ENCODE measurements around the gene AKR1B15.
"Not testable (repeated sequence)": the region's sequence is repeated elsewhere in the genome, so short reads cannot be mapped to it uniquely, and the experiment has no call there.

Gene AKR1B15

DNA sequence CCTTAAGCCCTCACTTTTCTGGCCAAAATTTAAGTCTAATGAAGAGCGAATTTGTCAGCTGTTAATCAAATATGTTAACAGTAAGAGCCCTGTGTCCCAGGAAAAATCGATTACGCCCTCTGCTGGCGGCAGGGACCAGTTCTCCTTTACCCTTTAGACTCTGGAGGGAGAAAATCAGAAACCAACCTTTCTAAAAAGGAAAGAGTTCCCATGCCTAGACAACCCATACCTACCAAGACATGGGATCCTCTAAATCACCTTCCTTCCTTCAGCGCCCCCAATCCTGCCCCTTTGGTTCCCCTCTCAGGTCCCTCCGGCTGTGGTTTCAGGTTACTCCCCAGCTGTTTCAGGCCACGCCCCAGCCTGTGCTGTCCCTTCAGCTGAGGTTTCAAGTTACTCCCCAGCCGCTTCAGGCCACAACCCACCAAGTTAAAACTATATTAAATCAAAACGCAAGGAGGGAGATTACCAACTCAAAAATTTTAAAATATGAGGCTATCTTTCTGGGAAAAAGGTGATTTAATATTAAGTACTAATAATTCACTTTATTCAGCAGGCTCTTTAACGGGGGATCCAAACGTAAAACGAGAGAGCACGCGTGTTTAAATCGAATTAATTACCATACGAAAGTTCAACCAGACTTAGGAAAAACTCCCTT is 1.4 kb upstream of the AKR1B15 start:
- Histone ChIP-seq H3K4me3 (ENCODE audit: low read length) (peak overlapping the region; percentile 85), H3K9ac (ENCODE audit: low read depth, low read length) (peak overlapping the region; percentile 43; the same call in 1 of the 2 replicates), H3K27me3 (ENCODE audit: insufficient read depth, low read length) (no peaks in the 10 kb centered on the region), H3K4me1 (ENCODE audit: insufficient read depth, low read length) (peaks cover 16% of the 10 kb centered on the region; the same call in 1 of the 2 replicates), H3K36me3 (ENCODE audit: insufficient read depth, low read depth, low read length) (no peaks in the 10 kb centered on the region), H3K9me3 (ENCODE audit: insufficient read depth, low read depth, low read length) (no peaks in the 10 kb centered on the region), H3K27ac (ENCODE audit: low read length) (peak overlapping the region; percentile 32)

DNA sequence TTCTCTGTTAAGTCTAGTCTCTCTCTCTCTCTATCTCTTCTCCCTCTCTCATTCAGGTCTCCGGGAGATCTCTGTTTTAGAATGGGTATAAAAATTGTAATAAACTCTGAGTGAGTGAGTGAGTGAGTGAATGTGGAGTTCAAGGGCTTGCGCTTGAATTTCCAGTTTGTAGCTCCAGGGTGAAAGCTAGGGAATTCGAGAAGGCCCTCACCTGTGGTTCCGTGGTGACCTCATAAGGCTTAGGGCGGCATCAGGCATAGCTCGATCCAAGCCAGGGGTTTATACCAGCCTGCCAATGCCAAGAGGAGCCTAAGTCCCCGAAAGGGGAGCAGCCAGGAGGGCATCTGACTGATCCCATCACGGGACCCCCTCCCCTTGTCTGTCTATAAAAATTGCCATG is 456 bp downstream of the AKR1B15 start:
- no peak overlapping the region for H3K9ac ChIP-seq (ENCODE audit: low read depth, low read length)
- H3K4me3 ChIP-seq (ENCODE audit: low read length): no peak overlapping the region
- H3K36me3 ChIP-seq (ENCODE audit: insufficient read depth, low read depth, low read length): no peaks in the 10 kb centered on the region
- H3K9me3 ChIP-seq (ENCODE audit: insufficient read depth, low read depth, low read length): no peaks in the 10 kb centered on the region
- no peaks in the 10 kb centered on the region for H3K27me3 ChIP-seq (ENCODE audit: insufficient read depth, low read length)
- H3K4me1 ChIP-seq (ENCODE audit: insufficient read depth, low read length): peaks cover 16% of the 10 kb centered on the region; the same call in 1 of the 2 replicates
- no peak overlapping the region for H3K27ac ChIP-seq (ENCODE audit: low read length)

DNA sequence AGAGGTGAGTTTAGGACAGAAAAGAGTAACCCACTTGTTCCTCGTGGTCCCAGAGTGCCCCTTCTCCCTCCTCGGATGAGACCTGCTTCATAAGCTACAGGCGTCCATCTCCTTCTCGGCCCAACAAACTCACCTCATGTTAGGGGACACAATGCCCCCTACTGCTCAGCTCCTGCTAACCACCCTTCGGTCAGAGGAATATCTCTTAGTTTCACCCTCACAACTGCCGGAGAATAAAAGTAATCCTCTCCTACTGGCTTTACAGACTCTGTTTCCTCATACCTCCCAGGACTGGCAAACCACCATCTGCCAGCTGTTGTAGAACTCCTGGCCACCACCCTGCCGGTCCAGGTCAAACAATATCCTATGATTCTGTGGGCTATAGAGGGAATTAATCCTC is 3.2 kb downstream of the AKR1B15 start:
- no peak overlapping the region for H3K4me3 ChIP-seq (ENCODE audit: low read length)
- no peak overlapping the region for H3K27ac ChIP-seq (ENCODE audit: low read length)
- no peaks in the 10 kb centered on the region for H3K9me3 ChIP-seq (ENCODE audit: insufficient read depth, low read depth, low read length)
- H3K9ac ChIP-seq (ENCODE audit: low read depth, low read length): no peak overlapping the region
- no peaks in the 10 kb centered on the region for H3K27me3 ChIP-seq (ENCODE audit: insufficient read depth, low read length)
- H3K36me3 ChIP-seq (ENCODE audit: insufficient read depth, low read depth, low read length): no peaks in the 10 kb centered on the region
- peaks cover 9% of the 10 kb centered on the region; the same call in 1 of the 2 replicates for H3K4me1 ChIP-seq (ENCODE audit: insufficient read depth, low read length)

DNA sequence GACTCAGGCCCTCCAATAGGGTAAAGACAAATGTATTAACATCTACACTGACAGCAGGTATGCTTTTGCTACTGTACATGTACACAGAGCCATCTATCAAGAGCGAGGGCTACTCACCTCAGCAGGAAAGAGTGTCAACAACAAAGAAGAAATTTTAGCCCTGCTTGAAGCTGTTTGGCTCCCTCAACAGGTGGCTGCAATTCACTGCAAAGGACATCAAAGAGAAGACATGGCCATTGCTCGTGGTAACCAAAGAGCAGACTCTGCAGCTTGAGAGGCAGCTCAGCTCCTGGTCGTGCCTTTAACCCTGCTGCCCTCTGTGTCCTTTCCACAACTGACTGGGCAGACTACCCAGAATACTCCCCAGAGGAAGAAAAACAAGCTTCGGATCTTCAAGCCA is 5.1 kb downstream of the AKR1B15 start:
- Histone ChIP-seq H3K27ac (ENCODE audit: low read length) (no peak overlapping the region), H3K9me3 (ENCODE audit: insufficient read depth, low read depth, low read length) (no peaks in the 10 kb centered on the region), H3K9ac (ENCODE audit: low read depth, low read length) (no peak overlapping the region), H3K27me3 (ENCODE audit: insufficient read depth, low read length) (no peaks in the 10 kb centered on the region), H3K4me1 (ENCODE audit: insufficient read depth, low read length) (no peaks in the 10 kb centered on the region), H3K4me3 (ENCODE audit: low read length) (no peak overlapping the region), H3K36me3 (ENCODE audit: insufficient read depth, low read depth, low read length) (no peaks in the 10 kb centered on the region)

DNA sequence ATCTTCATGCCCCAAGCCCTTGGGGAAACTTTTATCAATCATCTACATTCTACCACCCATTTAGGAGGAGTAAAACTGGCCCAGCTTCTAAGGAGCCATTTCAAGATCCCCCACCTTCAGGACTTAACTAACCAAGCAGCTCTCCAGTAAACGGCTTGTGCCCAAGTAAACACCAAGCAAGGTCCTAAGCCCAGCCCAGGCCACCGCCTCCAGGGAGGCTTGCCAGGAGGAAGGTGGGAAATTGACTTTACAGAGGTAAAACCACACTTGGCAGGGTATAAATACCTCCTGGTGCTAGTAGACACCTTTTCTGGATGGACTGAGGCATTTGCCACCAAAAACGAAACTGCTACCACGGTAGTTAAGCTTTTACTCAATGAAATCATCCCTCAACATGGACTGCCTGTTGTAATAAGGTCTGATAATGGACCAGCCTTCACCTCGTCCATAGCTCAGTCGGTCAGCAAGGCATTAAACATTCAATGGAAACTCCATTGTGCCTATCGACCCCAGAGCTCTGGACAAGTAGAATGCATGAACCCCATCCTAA is 5.6 kb downstream of the AKR1B15 start:
- H3K27me3 ChIP-seq (ENCODE audit: insufficient read depth, low read length): no peaks in the 10 kb centered on the region
- H3K9ac ChIP-seq (ENCODE audit: low read depth, low read length): no peak overlapping the region
- H3K27ac ChIP-seq (ENCODE audit: low read length): no peak overlapping the region
- no peaks in the 10 kb centered on the region for H3K36me3 ChIP-seq (ENCODE audit: insufficient read depth, low read depth, low read length)
- H3K9me3 ChIP-seq (ENCODE audit: insufficient read depth, low read depth, low read length): no peaks in the 10 kb centered on the region
- no peak overlapping the region for H3K4me3 ChIP-seq (ENCODE audit: low read length)
- no peaks in the 10 kb centered on the region for H3K4me1 ChIP-seq (ENCODE audit: insufficient read depth, low read length)

DNA sequence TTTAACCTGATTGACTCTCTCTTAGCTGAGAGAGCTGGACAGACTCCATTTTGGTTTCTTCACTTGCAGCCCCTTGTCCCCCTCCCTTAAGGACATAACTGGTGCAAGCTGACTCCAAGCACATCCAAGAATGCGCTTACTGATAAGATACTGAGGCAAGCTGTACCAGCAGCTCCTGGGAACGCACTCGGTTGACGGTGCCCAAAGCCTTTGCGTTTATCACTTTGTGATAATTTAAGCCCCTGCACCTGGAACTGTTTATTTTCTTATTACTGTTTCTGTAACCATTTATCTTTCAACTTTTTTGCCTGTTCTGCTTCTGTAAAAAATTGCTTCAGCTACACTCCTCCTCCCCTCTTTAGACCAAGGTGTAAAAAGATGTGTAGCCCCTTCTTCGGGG is 8.5 kb downstream of the AKR1B15 start:
- Histone ChIP-seq H3K4me3 (ENCODE audit: low read length) (no peak overlapping the region), H3K36me3 (ENCODE audit: insufficient read depth, low read depth, low read length) (no peaks in the 10 kb centered on the region), H3K27me3 (ENCODE audit: insufficient read depth, low read length) (no peaks in the 10 kb centered on the region), H3K4me1 (ENCODE audit: insufficient read depth, low read length) (no peaks in the 10 kb centered on the region), H3K9ac (ENCODE audit: low read depth, low read length) (no peak overlapping the region), H3K9me3 (ENCODE audit: insufficient read depth, low read depth, low read length) (no peaks in the 10 kb centered on the region), H3K27ac (ENCODE audit: low read length) (no peak overlapping the region)

DNA sequence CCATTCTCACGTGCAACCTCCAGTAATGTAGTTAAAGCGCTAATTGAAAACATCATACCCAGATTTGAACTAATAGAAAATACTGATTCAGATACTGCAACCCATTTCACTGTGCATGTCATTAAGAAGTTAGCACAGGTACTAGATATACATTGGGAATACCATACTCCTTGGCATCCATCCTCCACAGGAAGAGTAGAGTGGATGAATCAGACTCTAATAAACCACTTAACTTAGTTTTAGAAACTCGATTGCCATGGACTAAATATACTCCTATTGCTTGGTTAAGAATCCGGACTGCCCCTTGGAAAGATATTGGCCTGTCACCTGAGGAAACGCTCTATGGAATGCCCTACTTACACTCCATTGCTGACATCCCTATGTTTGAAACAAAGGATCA is 9.5 kb downstream of the AKR1B15 start:
- no peak overlapping the region for H3K27ac ChIP-seq (ENCODE audit: low read length)
- no peaks in the 10 kb centered on the region for H3K4me1 ChIP-seq (ENCODE audit: insufficient read depth, low read length)

DNA sequence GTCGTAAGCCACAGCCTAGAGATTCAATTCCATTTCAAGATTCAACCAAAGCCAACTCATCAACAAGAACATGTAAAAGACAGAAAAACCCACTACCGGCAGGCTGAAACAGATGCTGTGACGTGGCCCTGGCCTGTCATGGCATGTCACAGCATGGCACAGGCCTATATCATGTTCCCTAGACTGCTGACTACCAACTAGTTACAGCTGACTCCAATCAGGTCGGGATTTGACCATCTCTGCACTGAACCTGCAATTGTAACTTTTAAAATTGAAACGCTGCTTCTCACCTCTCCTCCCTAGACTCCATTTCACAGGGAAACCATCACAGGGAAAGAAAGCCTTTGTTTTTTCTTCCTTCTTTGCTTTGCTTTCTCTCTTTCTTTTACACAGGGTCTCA is 12.7 kb downstream of the AKR1B15 start:
- not testable (repeated sequence) for H3K4me3 ChIP-seq (ENCODE audit: low read length); H3K27ac ChIP-seq (ENCODE audit: low read length); H3K9me3 ChIP-seq (ENCODE audit: insufficient read depth, low read depth, low read length); H3K9ac ChIP-seq (ENCODE audit: low read depth, low read length); H3K4me1 ChIP-seq (ENCODE audit: insufficient read depth, low read length); H3K36me3 ChIP-seq (ENCODE audit: insufficient read depth, low read depth, low read length); H3K27me3 ChIP-seq (ENCODE audit: insufficient read depth, low read length)

More for the DNA sequence above, 9.5 kb downstream of the AKR1B15 start:
- Histone ChIP-seq H3K9me3 (ENCODE audit: insufficient read depth, low read depth, low read length) (no peaks in the 10 kb centered on the region), H3K36me3 (ENCODE audit: insufficient read depth, low read depth, low read length) (no peaks in the 10 kb centered on the region), H3K4me3 (ENCODE audit: low read length) (no peak overlapping the region), H3K9ac (ENCODE audit: low read depth, low read length) (no peak overlapping the region), H3K27me3 (ENCODE audit: insufficient read depth, low read length) (no peaks in the 10 kb centered on the region)

DNA sequence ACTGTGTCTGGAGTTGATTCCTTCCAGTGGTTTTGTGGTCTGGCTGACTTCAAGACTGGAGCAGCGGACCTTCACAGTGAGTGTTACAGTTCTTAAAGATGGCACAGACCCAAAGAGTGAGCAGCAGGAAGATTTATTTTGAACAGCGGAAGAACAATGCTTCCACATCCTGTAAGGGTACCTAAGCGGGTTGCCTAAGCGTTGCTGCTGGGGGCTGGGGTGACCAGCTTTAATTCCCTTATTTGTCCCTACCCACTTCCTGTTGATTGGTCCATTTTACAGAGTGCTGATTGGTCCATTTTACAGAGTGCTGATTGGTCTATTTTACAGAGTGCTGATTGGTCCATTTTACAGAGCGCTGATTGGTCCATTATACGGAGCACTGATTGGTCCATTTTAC is 13.2 kb downstream of the AKR1B15 start:
- Histone ChIP-seq H3K4me3 (ENCODE audit: low read length) (no peak overlapping the region), H3K27me3 (ENCODE audit: insufficient read depth, low read length) (no peaks in the 10 kb centered on the region), H3K9ac (ENCODE audit: low read depth, low read length) (no peak overlapping the region), H3K4me1 (ENCODE audit: insufficient read depth, low read length) (no peaks in the 10 kb centered on the region), H3K36me3 (ENCODE audit: insufficient read depth, low read depth, low read length) (no peaks in the 10 kb centered on the region), H3K9me3 (ENCODE audit: insufficient read depth, low read depth, low read length) (no peaks in the 10 kb centered on the region; the same call in none of the 2 replicates), H3K27ac (ENCODE audit: low read length) (no peak overlapping the region)

DNA sequence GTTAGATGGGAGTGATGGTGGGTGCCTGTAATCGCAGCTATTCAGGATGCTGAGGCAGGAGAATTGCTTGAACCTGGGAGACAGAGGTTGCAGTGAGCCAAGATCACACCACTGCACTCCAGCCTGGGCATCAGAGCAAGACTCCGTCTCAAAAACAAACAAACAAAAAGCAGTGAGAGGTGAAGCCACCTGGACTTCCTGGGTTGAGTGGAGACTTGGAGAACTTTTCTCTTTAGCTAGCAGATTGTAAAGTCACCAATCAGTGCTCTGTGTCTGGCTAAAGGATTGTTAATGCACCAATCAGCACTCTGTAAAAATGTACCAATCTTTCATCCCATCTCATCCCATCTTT is 14.5 kb downstream of the AKR1B15 start:
- H3K27me3 ChIP-seq (ENCODE audit: insufficient read depth, low read length); H3K4me3 ChIP-seq (ENCODE audit: low read length); H3K9me3 ChIP-seq (ENCODE audit: insufficient read depth, low read depth, low read length); H3K36me3 ChIP-seq (ENCODE audit: insufficient read depth, low read depth, low read length); H3K27ac ChIP-seq (ENCODE audit: low read length); H3K9ac ChIP-seq (ENCODE audit: low read depth, low read length); H3K4me1 ChIP-seq (ENCODE audit: insufficient read depth, low read length): not testable (repeated sequence)

DNA sequence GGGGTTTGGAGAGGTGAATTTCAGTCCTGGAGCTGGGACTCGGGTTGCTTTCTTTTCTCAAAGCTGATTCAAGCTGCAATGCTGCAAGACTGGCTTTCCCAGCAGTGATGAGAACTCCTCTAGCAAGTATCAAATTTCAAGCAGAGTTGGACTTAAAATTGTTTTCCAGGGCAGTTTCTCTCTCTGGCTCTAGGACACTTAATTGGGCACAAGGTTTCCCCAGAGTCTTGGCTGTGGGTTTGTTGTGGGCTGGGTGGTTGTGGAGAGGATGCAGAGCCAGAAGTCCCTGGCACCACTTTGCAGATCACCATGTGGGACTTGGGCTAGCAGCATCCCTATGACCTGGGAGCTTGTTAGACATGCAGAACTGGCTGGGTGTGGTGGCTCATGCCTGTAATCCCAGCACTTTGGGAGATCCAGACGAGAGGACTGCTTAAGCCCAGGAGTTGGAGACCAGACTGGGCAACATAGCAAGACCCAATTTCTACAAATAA is 16.8 kb downstream of the AKR1B15 start:
- H3K9ac ChIP-seq (ENCODE audit: low read depth, low read length): no peak overlapping the region
- H3K9me3 ChIP-seq (ENCODE audit: insufficient read depth, low read depth, low read length): peaks cover 24% of the 10 kb centered on the region
- no peak overlapping the region for H3K4me3 ChIP-seq (ENCODE audit: low read length)
- H3K27me3 ChIP-seq (ENCODE audit: insufficient read depth, low read length): no peaks in the 10 kb centered on the region
- H3K36me3 ChIP-seq (ENCODE audit: insufficient read depth, low read depth, low read length): no peaks in the 10 kb centered on the region
- H3K27ac ChIP-seq (ENCODE audit: low read length): no peak overlapping the region
- H3K4me1 ChIP-seq (ENCODE audit: insufficient read depth, low read length): no peaks in the 10 kb centered on the region

DNA sequence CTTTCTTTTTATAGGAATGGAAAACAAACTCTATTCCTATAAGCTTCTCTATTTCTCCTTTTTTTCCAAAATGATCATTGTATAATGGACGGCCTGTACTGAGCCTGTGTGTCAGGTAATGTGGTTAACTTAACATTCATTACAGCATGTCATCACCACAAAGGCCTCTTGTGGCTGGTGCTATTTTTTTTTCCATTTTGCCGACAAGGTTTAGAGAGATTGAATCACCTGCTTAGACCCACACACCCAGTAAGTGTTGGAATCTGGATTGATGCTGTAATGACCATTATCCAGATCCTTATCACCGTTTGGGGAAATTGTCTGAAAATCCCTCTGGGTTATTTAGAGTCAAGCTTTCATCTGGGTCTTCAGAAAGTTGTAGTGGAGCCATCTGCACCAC is 18.5 kb downstream of the AKR1B15 start:
- Histone ChIP-seq H3K27ac (ENCODE audit: low read length) (no peak overlapping the region), H3K9me3 (ENCODE audit: insufficient read depth, low read depth, low read length) (peaks cover 29% of the 10 kb centered on the region), H3K4me3 (ENCODE audit: low read length) (no peak overlapping the region), H3K27me3 (ENCODE audit: insufficient read depth, low read length) (no peaks in the 10 kb centered on the region), H3K36me3 (ENCODE audit: insufficient read depth, low read depth, low read length) (no peaks in the 10 kb centered on the region), H3K4me1 (ENCODE audit: insufficient read depth, low read length) (no peaks in the 10 kb centered on the region), H3K9ac (ENCODE audit: low read depth, low read length) (no peak overlapping the region)

Data from iPS-20b (cell line).